Activated T-cell treated with anti-CD3 and anti-CD28 coated beads, Interleukin-2, amount 50 U/mL, for 48 hours (primary cell): ENCODE results near the gene IFITM1.
"Not testable (repeated sequence)": the region's sequence is repeated elsewhere in the genome, so short reads cannot be mapped to it uniquely, and the experiment has no call there.

Experiments
- DNase-seq, 2 experiments: peaks; one replicate each; pipeline ENCODE4 v3.0.0-alpha.2; 2020

Gene IFITM1

DNA sequence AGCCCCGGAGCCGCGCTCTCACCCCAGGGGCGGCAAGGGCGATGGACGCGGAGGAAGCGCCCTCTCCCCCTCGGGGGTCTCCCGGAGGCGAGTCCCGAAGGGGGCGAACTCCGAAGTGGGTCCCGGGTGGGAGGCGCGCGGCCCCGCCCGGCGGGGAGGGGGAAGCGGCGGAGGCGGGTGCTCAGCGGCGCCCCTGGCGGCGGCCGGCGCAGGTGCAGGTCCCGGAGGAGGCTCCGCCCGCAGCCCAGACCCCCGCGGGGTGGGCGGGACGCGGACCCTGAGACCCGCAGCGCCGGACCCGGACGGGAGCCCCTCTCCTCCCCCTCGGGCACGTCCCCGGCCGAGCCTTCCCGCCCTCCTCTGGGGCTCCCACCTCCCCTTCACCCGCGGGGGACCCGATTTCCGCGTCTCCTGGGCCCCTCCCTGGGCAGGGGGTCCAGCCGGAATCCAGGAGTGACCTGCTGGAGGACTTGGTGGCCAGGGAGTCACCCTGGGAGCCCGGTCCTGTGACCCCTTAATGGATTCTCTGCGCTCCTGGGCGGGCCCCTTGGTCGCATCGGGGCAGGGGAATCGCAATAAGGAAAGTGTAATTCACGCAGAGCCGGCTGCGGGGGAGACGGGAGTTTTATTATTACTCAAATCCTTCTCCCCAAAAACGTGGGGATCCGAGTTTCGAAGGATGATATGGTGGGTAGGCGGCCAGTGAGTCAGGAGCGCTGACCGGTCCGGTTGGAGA lies 2.7 kb upstream of the IFITM1 start:
- peak in 1 of 2 experiments; percentile 55 for DNase-seq

DNA sequence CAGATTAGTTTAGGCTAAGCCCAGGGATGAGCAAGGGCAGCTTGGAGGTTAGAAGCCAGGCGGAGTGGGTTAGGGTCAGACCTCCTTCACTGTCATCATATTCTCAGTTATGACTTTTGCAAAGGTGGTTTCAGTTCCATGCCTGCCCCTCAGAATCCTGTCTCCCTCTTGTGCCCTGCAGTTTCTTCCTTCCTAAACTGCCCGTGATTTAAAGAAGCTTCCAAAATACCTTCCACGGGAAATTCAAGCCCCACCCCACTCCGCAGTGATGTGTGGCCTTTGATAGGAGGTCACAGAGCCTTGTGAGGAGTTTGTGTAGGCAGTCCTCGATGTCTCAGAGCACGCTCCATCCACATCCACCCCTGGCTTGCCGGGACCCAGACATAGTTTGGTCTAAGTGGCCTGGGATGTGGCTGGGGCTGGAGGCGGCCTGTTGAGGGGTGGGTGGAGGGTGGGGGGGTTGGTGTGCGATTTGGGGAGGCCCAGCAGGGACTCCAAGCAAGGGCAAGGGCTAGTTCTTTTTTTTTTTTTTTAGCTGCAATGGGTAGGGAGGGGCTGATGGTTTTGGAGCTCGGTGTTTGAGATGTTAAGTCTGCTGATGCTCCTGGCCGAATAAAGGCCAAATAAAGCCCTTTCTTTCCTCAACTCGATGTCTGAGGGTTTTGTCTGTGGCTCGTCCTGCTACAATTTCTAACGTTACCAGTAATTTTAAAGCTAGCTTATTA lies 1.6 kb upstream of the IFITM1 start:
- DNase-seq, result peak; percentile 66 to 69

DNA sequence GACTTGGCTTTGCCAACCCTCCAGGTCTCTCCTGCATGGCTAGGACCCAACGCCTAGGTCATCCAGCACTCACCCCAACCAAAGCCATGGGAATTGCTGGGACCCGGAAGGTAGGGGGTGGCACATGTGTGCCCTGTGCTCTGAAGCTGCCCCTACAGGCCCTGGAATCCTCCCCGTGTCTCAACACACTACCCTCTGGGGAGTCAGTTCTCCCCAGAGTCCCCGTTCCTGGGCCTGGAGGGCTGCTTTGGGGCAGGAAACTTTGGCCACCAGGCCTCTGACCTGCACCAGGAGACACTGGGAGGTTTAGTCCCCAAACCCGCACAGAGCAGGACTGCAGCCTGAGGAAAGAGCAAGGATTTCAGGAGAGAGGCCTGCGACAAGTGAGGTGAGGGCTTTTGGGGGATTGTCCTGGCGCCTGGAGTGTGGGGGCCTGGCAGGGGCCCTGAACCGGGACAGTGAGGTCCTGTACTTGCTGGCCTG lies 495 bp upstream of the IFITM1 start:
- peak in 1 of 2 experiments; percentile 59 for DNase-seq

DNA sequence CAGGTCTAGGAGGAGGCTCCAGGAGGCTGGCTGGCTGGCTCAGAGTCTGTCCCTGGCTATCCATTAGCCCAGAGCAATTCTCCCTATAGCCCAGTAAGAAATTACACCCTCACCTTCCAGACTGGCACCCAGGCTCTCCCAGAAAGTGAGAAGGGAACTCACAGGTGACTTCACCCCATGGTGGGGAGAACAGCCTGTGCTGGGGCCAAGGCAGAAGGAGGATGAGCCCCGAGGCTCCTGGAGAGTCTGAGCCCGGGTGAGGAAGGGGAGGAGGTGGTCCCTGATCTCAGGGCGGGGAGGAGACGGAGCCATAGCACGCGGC lies 675 bp downstream of the IFITM1 start:
- DNase-seq, result peak; percentile 54 to 57

DNA sequence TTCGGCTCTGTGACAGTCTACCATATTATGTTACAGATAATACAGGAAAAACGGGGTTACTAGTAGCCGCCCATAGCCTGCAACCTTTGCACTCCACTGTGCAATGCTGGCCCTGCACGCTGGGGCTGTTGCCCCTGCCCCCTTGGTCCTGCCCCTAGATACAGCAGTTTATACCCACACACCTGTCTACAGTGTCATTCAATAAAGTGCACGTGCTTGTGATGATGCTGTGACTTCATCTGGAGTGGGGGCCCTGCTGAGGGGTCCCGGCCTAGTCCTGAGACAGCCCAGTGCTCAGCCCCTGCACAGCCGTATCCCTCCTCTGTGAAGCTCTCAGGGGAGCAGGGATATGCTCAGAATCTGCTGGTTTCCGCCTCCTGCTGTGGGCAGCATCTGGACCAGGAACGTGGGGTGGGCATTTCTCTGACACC lies 1.2 kb downstream of the IFITM1 start:
- DNase-seq, result peak; percentile 54 to 55

DNA sequence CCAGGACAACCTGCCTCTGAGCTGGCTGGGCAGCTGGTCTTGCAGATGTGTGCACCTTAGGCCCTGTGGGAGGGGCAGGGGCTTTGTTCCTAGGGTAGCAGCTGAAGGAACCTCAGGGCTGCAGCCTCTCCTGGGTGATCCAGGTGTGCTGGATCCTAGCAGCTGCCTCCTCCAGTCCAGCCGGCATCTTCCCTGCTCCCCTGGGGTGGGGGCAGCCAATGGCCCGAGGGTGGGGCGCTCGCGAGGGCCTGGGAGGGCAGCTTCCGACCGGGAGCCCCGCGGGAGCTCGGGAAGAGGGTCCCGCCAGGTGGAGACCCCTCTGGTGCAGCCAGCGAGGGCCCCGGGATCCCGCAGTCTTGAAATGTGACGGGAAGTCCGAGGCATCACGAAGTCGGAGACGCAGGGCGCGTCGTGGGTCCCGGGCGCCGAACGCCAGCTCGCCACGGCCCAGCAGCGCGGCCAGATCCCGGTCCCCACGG lies 1.7 kb downstream of the IFITM1 start:
- peak in 1 of 2 experiments; percentile 48 for DNase-seq

DNA sequence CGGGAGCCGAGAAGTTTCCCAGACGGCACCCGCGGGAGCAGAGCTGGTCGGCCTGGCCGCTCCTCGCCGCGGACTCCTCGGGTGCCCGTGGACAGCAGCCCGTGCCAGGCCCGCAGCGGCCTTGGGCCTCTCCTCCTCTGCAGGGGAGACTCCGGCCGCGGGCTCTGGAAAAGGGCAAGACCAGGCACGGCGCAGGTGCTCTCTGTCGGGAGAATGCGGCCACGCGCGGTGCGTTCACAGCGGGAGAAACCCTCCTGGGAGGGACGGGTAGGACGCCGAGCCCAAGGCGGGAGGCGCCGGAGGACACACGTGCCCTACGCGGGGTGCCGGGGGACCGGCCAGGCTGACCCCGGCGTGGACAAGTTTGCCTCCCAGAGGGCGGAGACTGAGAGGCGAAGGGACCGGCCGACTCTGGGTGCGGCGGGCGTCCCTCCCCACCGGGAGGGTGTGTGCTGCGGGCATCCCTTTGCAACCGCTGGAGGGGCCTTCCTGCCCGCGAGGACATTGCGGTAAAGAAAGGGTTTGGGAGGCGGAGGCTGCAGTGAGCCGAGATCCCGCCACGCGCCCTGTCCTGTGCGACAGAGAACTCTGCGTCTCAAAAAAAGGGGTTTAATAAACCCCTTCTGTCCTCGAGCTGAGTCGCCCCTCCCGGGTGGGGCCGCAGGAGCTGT lies 2.3 kb downstream of the IFITM1 start:
- peak; percentile 57 to 63 for DNase-seq

DNA sequence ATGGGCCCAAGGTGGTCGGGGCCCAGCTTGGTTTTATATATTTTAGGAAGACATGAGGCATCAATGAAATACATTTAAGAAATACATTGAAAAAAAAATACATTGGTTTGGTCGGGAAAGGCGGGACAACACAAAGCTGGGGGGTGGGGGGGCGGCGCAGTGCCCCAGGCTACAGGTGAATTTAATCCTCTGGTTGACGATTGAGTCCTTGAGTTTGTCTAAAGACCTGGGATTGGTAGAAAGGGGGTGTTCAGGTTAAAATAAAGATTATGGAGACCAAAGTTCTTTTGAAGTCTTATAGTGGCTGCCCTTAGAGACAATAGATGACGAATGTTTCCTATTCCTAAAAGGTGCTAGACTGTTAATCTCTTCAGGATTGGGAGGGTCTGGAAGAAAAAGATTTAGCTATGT lies 3.1 kb downstream of the IFITM1 start:
- no peak for DNase-seq

DNA sequence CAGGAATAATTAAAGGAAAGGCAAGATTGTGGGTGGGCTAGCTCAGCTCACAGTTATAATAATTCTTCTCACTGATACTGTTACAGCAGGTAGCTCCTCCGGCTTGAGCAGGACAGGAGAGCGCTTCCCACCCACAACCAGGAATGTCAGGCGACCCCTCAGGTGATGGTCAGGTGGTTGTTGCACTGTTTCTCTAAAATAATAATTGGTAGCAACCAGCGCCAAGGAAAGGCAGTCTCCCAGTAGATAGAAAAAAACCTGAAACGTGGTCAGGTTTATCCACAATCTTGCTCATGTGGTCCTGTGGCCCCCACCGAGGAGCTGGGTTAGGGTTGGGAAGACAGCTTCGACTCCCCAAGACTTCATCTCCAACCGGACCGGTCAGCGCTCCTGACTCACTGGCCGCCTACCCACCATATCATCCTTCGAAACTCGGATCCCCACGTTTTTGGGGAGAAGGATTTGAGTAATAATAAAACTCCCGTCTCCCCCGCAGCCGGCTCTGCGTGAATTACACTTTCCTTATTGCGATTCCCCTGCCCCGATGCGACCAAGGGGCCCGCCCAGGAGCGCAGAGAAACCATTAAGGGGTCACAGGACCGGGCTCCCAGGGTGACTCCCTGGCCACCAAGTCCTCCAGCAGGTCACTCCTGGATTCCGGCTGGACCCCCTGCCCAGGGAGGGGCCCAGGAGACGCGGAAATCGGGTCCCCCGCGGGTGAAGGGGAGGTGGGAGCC lies 4.0 kb downstream of the IFITM1 start:
- peak; percentile 59 to 60 for DNase-seq

DNA sequence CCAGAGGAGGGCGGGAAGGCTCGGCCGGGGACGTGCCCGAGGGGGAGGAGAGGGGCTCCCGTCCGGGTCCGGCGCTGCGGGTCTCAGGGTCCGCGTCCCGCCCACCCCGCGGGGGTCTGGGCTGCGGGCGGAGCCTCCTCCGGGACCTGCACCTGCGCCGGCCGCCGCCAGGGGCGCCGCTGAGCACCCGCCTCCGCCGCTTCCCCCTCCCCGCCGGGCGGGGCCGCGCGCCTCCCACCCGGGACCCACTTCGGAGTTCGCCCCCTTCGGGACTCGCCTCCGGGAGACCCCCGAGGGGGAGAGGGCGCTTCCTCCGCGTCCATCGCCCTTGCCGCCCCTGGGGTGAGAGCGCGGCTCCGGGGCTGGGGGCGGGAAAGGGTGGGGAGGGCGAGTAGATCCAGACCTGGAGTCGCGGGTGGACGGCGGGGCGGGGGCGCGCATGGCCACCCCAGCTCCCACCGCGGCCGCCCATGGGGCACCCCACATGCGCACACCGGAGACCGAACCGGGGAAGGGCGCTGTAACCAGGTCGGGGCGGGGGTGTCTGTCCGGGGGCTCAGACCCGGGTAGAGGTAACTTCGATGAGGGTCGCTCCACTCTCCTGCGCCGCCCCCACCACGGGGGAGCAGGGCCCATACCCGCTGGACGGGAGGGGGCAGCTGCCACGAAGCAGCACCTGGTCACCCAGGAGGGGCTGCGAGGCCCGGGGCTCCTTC lies 4.7 kb downstream of the IFITM1 start:
- not testable (repeated sequence) for DNase-seq

DNA sequence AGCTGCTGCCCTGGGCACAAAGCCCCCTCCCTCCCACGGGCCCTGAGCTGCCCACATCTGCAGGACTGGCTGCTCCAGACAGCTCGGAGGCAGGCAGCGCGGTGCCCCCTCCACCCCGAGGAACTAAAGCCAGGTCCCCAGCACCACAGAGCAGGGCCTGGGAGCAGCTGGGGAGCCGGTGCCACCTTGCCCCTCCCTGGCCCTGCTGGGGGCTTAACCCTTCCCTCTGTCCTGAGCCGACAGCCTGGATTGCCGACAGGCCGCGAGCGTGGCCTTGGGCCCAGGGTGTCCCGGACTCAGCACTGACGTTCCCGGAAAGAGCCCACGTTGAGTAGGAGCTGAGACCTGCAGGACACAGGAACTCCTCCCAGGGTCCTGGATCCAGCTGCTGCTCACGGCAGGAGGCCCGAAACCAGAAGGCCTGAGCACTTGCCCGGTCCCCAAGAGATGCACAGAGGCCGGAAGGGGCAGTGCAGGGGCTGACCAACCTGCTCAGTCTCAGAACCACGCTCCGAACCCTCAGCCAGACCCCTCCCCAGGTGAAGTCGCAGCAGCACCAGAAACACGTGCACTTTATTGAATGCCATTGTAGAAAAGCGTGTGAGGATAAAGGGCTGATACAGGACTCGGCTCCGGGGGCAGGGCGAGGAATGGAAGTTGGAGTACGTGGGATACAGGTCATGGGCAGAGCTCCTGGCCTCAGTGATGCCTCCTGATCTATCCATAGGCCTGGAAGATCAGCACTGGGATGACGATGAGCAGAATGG lies 5.5 kb downstream of the IFITM1 start:
- peak; percentile 58 to 65 for DNase-seq

DNA sequence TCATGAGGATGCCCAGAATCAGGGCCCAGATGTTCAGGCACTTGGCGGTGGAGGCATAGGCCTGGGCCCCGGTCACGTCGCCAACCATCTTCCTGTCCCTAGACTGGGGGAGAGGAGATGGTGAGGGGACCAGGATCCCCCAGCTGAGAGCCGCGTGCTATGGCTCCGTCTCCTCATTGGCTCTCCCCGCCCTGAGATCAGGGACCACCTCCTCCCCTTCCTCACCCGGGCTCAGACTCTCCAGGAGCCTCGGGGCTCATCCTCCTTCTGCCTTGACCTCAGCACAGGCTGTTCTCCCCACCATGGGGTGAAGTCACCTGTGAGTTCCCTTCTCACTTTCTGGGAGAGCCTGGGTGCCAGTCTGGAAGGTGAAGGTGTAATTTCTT lies 6.0 kb downstream of the IFITM1 start:
- peak; percentile 47 to 56 for DNase-seq

DNA sequence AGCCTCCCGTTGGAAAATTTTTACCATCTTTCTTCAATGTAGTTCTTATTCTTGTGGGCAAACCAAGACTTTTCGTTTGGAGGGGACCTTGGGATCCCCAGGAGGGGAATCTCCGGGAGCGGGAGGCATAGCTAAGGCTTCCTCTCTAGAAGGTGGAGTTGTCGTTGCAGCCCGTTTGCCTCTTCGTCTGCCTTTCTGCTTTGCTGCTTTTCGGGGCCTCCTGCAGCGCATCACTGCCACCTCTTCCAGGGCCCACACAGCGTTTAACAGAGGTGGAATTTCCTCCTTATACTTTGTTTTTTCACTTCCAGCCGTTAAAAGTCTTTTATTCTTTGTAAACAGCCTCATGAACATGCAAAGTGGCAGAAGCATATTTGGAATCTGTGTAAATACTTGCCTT lies 10.3 kb downstream of the IFITM1 start:
- no peak for DNase-seq

DNA sequence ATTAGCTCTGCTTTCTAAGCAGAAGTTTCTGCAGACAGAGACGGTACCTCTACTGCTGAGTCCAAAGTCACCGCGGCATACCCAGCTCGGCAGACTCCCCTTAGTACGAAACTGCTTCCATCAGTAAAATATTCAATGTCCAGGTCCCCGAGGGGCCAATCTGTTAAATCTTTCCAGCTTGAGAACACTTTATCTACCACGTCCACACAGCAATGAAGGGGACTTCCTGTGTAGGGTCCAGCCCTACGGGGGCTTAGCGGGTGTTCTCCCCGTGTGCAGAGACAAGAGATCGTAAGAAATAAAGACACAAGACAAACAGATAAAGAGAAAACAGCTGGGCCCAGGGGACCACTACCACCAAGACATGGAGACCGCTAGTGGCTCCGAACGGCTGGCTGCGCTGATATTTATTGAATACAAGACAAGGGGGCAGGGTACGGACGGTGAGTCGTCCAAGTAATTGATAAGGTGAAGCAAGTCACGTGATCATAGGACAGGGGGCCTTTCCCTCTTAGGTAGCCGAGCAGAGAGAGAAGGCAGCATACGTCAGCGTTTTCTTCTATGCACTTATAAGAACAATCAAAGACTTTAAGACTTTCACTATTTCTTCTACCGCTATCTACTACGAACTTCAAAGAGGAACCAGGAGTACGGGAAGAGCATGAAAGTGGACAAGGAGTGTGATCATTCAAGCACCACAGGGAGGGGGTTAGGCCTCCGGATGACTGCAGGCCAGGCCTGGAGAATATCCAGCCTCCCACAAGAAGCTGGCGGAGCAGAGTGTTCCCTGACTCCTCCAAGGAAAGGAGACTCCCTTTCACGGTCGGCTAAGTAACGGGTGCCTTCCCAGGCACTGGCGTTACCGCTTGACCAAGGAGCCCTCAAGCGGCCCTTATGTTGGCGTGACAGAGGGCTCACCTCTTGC lies 11.0 kb downstream of the IFITM1 start:
- DNase-seq, result not testable (repeated sequence)

DNA sequence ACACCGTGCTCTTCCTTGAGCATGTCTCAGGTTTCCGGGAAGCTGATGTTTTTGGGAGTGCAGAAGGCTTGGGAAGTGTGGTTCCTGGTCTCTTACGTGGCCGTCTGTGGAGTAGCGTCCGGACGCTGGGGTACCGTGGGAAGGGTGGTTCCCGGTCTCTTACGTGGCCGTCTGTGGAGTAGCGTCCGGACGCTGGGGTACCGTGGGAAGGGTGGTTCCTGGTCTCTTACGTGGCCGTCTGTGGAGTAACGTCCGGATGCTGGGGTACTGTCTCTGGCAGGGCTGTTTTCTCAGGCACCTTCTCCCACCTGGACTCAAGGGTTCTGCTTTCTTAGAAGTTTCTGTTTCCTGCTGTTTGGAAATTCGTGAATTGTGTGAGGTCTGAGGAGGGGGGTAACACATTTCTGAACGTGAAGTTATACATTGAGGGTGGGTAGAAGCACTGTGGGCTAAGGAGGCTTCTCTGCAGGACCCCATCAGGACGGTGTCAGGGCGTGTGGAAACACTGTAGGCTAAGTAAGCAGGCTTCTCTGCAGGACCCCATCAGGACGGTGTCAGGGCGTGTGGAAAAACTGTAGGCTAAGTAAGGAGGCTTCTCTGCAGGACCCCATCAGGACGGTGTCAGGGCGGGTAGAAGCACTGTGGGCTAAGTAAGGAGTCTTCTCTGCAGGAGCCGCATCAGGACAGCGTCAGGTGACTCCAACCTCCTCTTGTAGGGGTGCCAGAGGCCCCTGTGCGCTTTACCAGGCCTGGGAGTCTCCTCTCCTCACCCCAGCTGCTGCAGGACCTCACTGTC lies 12.2 kb downstream of the IFITM1 start:
- peak in 1 of 2 experiments; percentile 56 for DNase-seq

DNA sequence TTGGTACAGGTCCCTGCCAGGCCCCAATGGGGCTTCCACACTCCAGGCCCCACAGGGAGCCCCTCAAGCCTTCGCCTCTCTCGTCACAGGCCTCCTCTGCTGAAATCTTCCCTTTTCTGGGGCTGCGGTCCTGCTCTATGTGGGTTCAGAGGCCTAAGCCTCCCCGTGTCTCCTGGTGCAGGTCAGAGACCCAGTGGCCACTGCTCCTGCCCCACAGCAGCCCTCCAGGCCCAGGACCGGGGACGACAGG lies 12.7 kb downstream of the IFITM1 start:
- no peak for DNase-seq

DNA sequence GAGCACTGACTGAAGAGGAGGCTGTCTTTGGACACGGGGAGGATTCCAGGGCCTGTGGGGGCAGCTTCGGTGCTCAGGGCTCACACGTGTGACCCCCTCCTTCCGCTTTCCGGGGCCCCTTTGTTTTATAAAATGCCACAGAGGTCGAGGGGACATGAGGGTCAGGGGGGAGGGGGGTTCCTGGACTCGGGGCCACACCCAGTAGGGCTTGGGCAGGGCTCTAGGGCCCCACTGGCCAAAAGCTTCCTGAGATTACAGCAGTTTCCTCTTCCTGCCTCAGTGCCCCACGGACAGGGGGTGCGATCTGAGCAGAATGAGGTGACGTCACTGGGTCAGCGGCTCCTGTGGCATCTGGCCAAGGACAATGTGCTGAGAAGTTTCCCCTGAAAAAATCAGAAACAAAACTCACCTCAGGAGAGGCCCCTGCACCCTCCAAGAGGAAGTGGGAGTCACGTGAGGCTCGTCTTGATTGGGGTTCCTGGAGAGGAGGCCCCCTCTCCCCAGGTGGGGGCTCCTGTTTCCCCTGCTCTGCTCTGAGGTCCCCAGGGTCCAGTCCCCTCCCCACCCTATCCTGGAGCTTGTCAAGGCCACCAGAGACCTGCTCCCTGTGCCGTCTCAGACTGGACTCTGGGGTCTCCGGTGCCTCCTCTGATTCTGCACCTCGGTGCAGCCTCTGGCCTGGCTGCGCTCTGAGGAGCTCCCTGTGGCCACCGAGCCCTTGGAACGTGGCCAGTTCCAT lies 13.2 kb downstream of the IFITM1 start:
- peak; percentile 75 to 79 for DNase-seq

DNA sequence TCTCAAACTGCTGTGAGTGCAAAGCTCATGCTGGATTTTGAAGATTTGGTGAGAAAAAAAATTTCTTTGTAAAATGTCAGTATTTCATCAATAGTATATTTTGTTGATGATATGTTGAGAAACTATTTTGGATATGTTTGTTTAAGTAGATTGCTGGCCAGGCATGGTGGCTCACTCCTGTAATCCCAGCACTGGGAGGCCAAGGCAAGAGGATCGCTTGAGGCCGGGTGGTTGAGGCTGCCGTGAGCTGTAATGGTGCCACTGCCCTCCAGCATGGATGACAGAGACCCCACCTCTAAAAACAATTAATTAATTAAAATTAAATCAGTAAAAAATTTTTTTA lies 13.7 kb downstream of the IFITM1 start:
- no peak for DNase-seq

DNA sequence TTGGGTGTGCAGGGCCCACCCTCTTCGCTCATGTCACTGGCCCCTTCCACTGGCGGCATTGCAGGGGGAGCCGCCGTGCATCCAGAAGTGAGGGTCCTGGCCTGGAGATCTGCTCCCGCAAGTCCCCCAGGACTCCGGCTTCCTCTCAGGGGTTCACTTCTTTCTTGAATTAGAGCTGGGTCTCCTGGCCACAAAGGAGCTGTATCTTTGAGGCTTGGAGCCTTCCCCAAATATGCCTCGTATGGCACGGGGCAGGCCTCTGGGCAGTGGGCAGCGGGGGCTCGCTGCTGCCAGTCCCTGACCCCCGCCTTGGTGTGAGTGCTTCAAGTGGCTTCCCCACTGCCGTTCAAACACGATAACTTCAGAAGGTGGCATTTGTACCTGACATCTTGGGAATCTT lies 14.2 kb downstream of the IFITM1 start:
- DNase-seq, result no peak
